ENCODE data around the gene SPATS2. TPM values are rescaled to one million over a fixed set of nuclear protein-coding genes. Genes with fewer than 3 reads are reported as not detected.

The SPATS2 gene
- total RNA-seq, 1 experiment from 2014 or later: 74.2 TPM

DNA sequence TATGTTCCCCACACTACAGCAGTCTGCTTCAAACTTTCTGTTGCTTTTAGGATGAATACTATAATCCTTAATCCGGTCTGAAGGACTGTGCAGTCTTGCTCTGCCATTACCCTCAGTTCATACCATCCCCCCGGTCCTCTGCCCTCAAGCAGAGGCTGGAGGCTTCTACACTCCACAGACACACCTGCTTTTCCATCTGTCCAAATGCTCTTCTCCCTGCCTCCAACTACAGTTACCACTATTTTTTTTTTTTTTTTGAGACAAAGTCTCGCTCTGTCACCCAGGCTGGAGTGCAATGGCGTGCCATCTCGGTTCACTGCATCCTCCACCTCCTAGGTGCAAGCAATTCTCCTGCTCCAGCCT is 152.3 kb downstream of the SPATS2 start:
- H3K79me2 ChIP-seq (ENCODE audit: insufficient read depth, low read length): no peaks in the 10 kb centered on the region
- CTCF ChIA-PET: interaction anchor here (1.1 to 2.4 kb wide), 3 partner anchors 34 to 172 kb away, joined by 3 to 17 read pairs (median 5); no protein-coding TSS in a partner anchor
- TF ChIP-seq FOSL1 (IDR thresholded peaks at IDR 0.05; ENCODE audit: low read depth) (no peak), ZFX (IDR thresholded peaks at IDR 0.05) (no peak), JUND (IDR thresholded peaks at IDR 0.05) (no peak), RAD21 (IDR thresholded peaks at IDR 0.05; ENCODE audit: low read depth) (no peak), POLR2AphosphoS5 (IDR thresholded peaks at IDR 0.05; ENCODE audit: low read depth, low read length) (no peak), EGR1 (IDR thresholded peaks at IDR 0.05; ENCODE audit: low read depth) (no peak), TCF7L2 (IDR thresholded peaks at IDR 0.05; ENCODE audit: borderline replicate concordance, extremely low read depth, insufficient read depth, insufficient read length) (no peak), SIN3A (IDR thresholded peaks at IDR 0.05; ENCODE audit: low read depth) (no peak)
- TF ChIP-seq, protein P1, sequence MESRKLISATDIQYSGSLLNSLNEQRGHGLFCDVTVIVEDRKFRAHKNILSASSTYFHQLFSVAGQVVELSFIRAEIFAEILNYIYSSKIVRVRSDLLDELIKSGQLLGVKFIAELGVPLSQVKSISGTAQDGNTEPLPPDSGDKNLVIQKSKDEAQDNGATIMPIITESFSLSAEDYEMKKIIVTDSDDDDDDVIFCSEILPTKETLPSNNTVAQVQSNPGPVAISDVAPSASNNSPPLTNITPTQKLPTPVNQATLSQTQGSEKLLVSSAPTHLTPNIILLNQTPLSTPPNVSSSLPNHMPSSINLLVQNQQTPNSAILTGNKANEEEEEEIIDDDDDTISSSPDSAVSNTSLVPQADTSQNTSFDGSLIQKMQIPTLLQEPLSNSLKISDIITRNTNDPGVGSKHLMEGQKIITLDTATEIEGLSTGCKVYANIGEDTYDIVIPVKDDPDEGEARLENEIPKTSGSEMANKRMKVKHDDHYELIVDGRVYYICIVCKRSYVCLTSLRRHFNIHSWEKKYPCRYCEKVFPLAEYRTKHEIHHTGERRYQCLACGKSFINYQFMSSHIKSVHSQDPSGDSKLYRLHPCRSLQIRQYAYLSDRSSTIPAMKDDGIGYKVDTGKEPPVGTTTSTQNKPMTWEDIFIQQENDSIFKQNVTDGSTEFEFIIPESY (IDR thresholded peaks at IDR 0.05; ENCODE audit: extremely low read depth, insufficient replicate concordance, low read length): no peak
- H3K4me2 ChIP-seq (ENCODE audit: low read length): no peak overlapping the region
- H2AFZ ChIP-seq (ENCODE audit: low read depth, low read length, poor library complexity, severe bottlenecking): no peak overlapping the region
- peak overlapping the region; percentile 84 for H3K27ac ChIP-seq (ENCODE audit: low read depth, low read length)
- H4K20me1 ChIP-seq (ENCODE audit: insufficient read depth): no peaks in the 10 kb centered on the region
- H3K4me1 ChIP-seq (ENCODE audit: control insufficient read depth in 1 of 2, insufficient read depth in 2 of 2, low read length in 2 of 2): peaks cover 41 to 48% of the 10 kb centered on the region in 2 experiments
- H3K27me3 ChIP-seq (ENCODE audit: insufficient read depth, low read length): no peaks in the 10 kb centered on the region
- ATAC-seq (no peak), DNase-seq (ENCODE audit: low read depth, low spot score) (no peak)
- H3K9ac ChIP-seq (ENCODE audit: low read length): no peak overlapping the region
- H3K9me3 ChIP-seq (ENCODE audit: control insufficient read depth in 1 of 2, insufficient read depth in 1 of 2, low read depth in 1 of 2, low read length in 2 of 2): no peaks in the 10 kb centered on the region
- BruUV-seq (replicated peaks): no TSS peak
- intact Hi-C loops (cut with micrococcal nuclease): no loop called here
- H3K4me3 ChIP-seq (replicated peaks in 1 of 2; ENCODE audit: low read depth in 1 of 2, low read length in 2 of 2): no peak overlapping the region
- no peaks in the 10 kb centered on the region for H3K9me2 ChIP-seq (ENCODE audit: insufficient read depth)
- H3K36me3 ChIP-seq (ENCODE audit: control insufficient read depth in 1 of 2, insufficient read depth in 2 of 2, low read length in 2 of 2): peaks cover 22% of the 10 kb centered on the region in 2 experiments
- POLR2A ChIA-PET: interaction anchor here (0.9 to 1.1 kb wide), 3 partner anchors 8 to 170 kb away, joined by 3 to 4 read pairs (median 3); partner anchors contain the start of gene SPATS2
- RAD21 ChIA-PET (ENCODE audit: low non-redundant PET in 1 of 2, low total read pairs in 2 of 2, uncharacterized antibody in 2 of 2, unreplicated experiment in 2 of 2): interaction anchor here in 1 of 2 experiments (1.2 kb wide), 1 partner anchor 161 kb away, joined by 5 read pairs; no protein-coding TSS in a partner anchor
